Fibroblast of upper back skin (primary cell): ENCODE data around the gene SNPH.
"Not testable (repeated sequence)": the region's sequence is repeated elsewhere in the genome, so short reads cannot be mapped to it uniquely, and the experiment has no call there.

Experiments used
- DNase-seq: peaks from one replicate; pipeline ENCODE4 v3.0.0-alpha.2; 2013

Gene SNPH

GRCh38 chr20:1341561-1342265, 75.6 kb downstream of the SNPH start:
- peak; percentile 47 for DNase-seq

- not testable (repeated sequence) for DNase-seq
Measured at GRCh38 chr20:1343446-1344124, 77.5 kb downstream of the SNPH start.

- no peak for DNase-seq
Measured at GRCh38 chr20:1345030-1345755, 79.1 kb downstream of the SNPH start.

GRCh38 chr20:1345756-1346093, 79.6 kb downstream of the SNPH start:
- no peak for DNase-seq

GRCh38 chr20:1346315-1346969, 80.3 kb downstream of the SNPH start:
- DNase-seq, result no peak

GRCh38 chr20:1353956-1354355, 87.9 kb downstream of the SNPH start:
- DNase-seq, result no peak

- DNase-seq, result peak; percentile 40
Measured at GRCh38 chr20:1357921-1358671, 92.0 kb downstream of the SNPH start.
